ENCODE results near the gene FBXW8.

Gene FBXW8

GRCh38 chr12:117046011-117046369, 135.2 kb downstream of the FBXW8 start:
- H3K4me3 ChIP-seq (ENCODE audit: low read depth in 1 of 2, low read length in 2 of 2): no peak overlapping the region

DNA sequence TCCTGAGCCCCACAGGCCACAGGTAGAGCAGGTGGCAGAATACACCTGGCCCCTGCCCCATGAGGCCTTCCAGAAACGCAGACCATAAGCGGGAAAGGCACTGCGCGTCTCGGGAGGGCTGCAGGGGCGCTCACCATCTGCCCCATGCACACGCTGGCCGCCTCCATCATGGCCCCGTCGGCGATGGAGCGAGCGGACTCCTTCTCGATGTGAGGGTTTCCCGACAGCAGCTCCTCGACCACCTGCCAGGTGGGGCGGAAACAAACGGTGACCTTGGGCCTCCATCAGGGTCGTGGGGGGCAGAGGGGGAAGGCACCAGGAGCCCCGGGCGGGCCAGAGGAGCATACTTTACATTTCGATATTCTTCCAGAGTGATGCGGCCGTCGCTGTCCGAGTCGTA, 135.7 kb downstream of the FBXW8 start:
- no peaks in the 10 kb centered on the region for H3K9me3 ChIP-seq (ENCODE audit: control insufficient read depth in 1 of 2, low read length in 2 of 2)
- H3K4me3 ChIP-seq (ENCODE audit: low read depth in 1 of 2, low read length in 2 of 2): no peak overlapping the region
- H3K4me1 ChIP-seq (ENCODE audit: control insufficient read depth in 1 of 2, insufficient read depth in 2 of 2, low read length in 2 of 2): peaks cover 0 to 12% of the 10 kb centered on the region in 2 donors
- H3K27ac ChIP-seq (ENCODE audit: low read length): no peak overlapping the region
- H3K36me3 ChIP-seq (ENCODE audit: control insufficient read depth in 1 of 2, insufficient read depth in 2 of 2, low read length in 2 of 2): no peaks in the 10 kb centered on the region
- no peaks in the 10 kb centered on the region for H3K27me3 ChIP-seq (ENCODE audit: low read depth, low read length)

More at GRCh38 chr12:117046011-117046369, 135.2 kb downstream of the FBXW8 start:
- peaks cover 0 to 12% of the 10 kb centered on the region in 2 donors for H3K4me1 ChIP-seq (ENCODE audit: control insufficient read depth in 1 of 2, insufficient read depth in 2 of 2, low read length in 2 of 2)
- no peaks in the 10 kb centered on the region for H3K36me3 ChIP-seq (ENCODE audit: control insufficient read depth in 1 of 2, insufficient read depth in 2 of 2, low read length in 2 of 2)
- H3K9me3 ChIP-seq (ENCODE audit: control insufficient read depth in 1 of 2, low read length in 2 of 2): no peaks in the 10 kb centered on the region
- H3K27ac ChIP-seq (ENCODE audit: low read length): no peak overlapping the region
- H3K27me3 ChIP-seq (ENCODE audit: low read depth, low read length): no peaks in the 10 kb centered on the region

DNA sequence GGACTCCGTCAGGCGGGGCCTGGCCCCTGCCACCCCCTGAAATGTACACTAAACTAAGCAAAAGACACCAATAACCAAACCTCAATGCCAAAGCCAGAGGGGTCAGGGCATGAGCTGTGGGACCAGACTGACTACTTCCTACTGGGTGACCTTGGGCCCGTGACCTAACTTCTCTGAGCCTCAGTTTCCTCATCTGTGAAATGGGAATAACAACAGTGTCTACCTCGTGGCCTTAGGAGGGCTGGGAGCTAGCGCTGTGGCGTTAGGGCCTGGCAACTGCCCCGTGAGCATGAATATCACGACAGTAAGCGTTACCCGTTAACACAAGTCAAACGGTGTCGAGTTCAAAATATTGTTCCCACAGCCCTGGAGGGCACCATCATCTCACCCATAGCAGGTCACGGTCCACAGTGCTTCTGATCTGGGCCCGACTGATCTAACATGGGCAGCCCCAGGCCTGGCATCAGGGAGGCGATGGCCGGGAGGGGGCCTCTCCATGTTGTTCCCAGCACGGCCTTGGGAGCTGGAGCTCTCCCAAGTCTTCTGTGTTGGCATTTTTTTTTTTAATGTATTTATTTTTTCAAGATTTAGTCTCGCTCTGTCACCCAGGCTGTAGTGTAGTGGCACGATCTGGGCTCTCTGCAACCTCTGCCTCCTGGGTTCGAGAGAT, 136.2 kb downstream of the FBXW8 start:
- no peak overlapping the region for H3K27ac ChIP-seq (ENCODE audit: low read length)
- H3K4me1 ChIP-seq (ENCODE audit: control insufficient read depth in 1 of 2, insufficient read depth in 2 of 2, low read length in 2 of 2): peaks cover 0 to 12% of the 10 kb centered on the region in 2 donors
- H3K36me3 ChIP-seq (ENCODE audit: control insufficient read depth in 1 of 2, insufficient read depth in 2 of 2, low read length in 2 of 2): no peaks in the 10 kb centered on the region
- H3K4me3 ChIP-seq (ENCODE audit: low read depth in 1 of 2, low read length in 2 of 2): no peak overlapping the region
- no peaks in the 10 kb centered on the region for H3K27me3 ChIP-seq (ENCODE audit: low read depth, low read length)
- no peaks in the 10 kb centered on the region for H3K9me3 ChIP-seq (ENCODE audit: control insufficient read depth in 1 of 2, low read length in 2 of 2)

GRCh38 chr12:117047810-117048584, 137.2 kb downstream of the FBXW8 start:
- H3K27ac ChIP-seq (ENCODE audit: low read length): no peak overlapping the region
- H3K9me3 ChIP-seq (ENCODE audit: control insufficient read depth in 1 of 2, low read length in 2 of 2): no peaks in the 10 kb centered on the region
- peak overlapping the region in 1 of 2 donors; percentile 10 for H3K4me3 ChIP-seq (ENCODE audit: low read depth in 1 of 2, low read length in 2 of 2)
- H3K27me3 ChIP-seq (ENCODE audit: low read depth, low read length): no peaks in the 10 kb centered on the region
- H3K36me3 ChIP-seq (ENCODE audit: control insufficient read depth in 1 of 2, insufficient read depth in 2 of 2, low read length in 2 of 2): no peaks in the 10 kb centered on the region
- peaks cover 0 to 12% of the 10 kb centered on the region in 2 donors for H3K4me1 ChIP-seq (ENCODE audit: control insufficient read depth in 1 of 2, insufficient read depth in 2 of 2, low read length in 2 of 2)

GRCh38 chr12:117048585-117048904, 137.8 kb downstream of the FBXW8 start:
- no peak overlapping the region for H3K4me3 ChIP-seq (ENCODE audit: low read depth in 1 of 2, low read length in 2 of 2)
- no peaks in the 10 kb centered on the region for H3K36me3 ChIP-seq (ENCODE audit: control insufficient read depth in 1 of 2, insufficient read depth in 2 of 2, low read length in 2 of 2)
- H3K27ac ChIP-seq (ENCODE audit: low read length): no peak overlapping the region
- no peaks in the 10 kb centered on the region for H3K27me3 ChIP-seq (ENCODE audit: low read depth, low read length)
- peaks cover 0 to 12% of the 10 kb centered on the region in 2 donors for H3K4me1 ChIP-seq (ENCODE audit: control insufficient read depth in 1 of 2, insufficient read depth in 2 of 2, low read length in 2 of 2)
- no peaks in the 10 kb centered on the region for H3K9me3 ChIP-seq (ENCODE audit: control insufficient read depth in 1 of 2, low read length in 2 of 2)

DNA sequence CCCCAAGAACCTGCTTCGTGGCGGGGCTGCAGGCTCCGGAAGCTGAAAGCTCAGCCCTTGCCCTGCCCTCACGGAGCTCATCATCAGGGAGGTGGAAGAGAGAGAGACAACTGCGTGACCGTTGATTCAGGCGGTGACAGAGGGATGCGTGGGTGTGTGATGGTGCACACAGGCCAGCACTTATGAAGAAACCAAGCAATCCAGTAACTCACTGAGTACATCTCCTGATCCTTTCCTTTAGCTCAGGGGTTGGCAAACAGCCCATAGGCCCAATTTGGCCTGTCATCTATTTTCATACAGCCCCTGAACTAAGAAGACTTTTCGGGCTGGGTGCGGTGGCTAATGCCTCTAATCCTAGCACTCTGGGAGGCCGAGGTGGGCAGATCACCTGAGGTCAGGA, 138.5 kb downstream of the FBXW8 start:
- no peak overlapping the region for H3K27ac ChIP-seq (ENCODE audit: low read length)
- H3K27me3 ChIP-seq (ENCODE audit: low read depth, low read length): no peaks in the 10 kb centered on the region
- H3K36me3 ChIP-seq (ENCODE audit: control insufficient read depth in 1 of 2, insufficient read depth in 2 of 2, low read length in 2 of 2): no peaks in the 10 kb centered on the region
- H3K4me3 ChIP-seq (ENCODE audit: low read depth in 1 of 2, low read length in 2 of 2): no peak overlapping the region
- H3K4me1 ChIP-seq (ENCODE audit: control insufficient read depth in 1 of 2, insufficient read depth in 2 of 2, low read length in 2 of 2): peaks cover 0 to 12% of the 10 kb centered on the region in 2 donors
- H3K9me3 ChIP-seq (ENCODE audit: control insufficient read depth in 1 of 2, low read length in 2 of 2): no peaks in the 10 kb centered on the region

DNA sequence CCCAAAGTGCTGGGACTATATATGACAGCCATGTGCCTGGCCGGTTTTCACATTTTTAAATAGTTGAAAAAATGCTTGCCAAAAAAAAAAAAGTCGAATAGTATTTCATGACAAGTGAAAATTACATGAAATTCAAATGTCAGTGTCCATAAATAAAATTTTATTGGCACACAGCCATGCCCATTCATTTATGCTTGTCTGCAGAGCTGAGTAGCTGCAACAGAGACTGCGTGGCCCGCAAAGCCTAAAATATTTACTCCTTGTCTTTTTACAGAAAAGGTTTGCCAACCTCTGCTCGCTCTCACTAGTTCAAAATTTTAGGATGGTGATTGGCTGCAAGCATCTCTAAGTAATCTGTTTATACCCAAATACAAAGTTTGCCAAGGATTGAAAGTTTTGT, 139.3 kb downstream of the FBXW8 start:
- H3K9me3 ChIP-seq (ENCODE audit: control insufficient read depth in 1 of 2, low read length in 2 of 2): no peaks in the 10 kb centered on the region
- H3K4me1 ChIP-seq (ENCODE audit: control insufficient read depth in 1 of 2, insufficient read depth in 2 of 2, low read length in 2 of 2): peaks cover 0 to 12% of the 10 kb centered on the region in 2 donors
- H3K4me3 ChIP-seq (ENCODE audit: low read depth in 1 of 2, low read length in 2 of 2): no peak overlapping the region
- no peak overlapping the region for H3K27ac ChIP-seq (ENCODE audit: low read length)
- H3K27me3 ChIP-seq (ENCODE audit: low read depth, low read length): no peaks in the 10 kb centered on the region
- no peaks in the 10 kb centered on the region for H3K36me3 ChIP-seq (ENCODE audit: control insufficient read depth in 1 of 2, insufficient read depth in 2 of 2, low read length in 2 of 2)

DNA sequence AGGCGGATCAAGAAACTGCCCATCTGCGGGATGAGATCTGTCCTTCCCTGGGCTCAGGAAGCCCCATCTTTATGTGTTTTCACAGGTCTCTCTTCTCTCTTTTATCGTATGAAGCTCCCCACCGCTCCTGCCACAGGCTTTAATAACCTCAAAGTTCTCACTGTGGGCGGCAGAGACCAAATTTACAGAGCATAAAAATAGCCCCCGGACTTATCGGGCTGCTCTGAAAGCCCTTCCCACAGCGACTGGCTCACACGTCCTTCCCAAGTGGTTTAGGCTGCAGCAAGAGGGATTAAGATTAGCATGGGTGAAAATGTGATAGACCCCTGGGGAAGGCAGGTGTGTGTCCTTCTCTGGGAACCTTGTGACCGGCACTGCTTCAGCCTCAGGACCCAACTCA, 140.6 kb downstream of the FBXW8 start:
- Histone ChIP-seq H3K27ac (ENCODE audit: low read length) (no peak overlapping the region), H3K27me3 (ENCODE audit: low read depth, low read length) (no peaks in the 10 kb centered on the region), H3K4me3 (ENCODE audit: low read depth in 1 of 2, low read length in 2 of 2) (no peak overlapping the region), H3K36me3 (ENCODE audit: control insufficient read depth in 1 of 2, insufficient read depth in 2 of 2, low read length in 2 of 2) (no peaks in the 10 kb centered on the region), H3K9me3 (ENCODE audit: control insufficient read depth in 1 of 2, low read length in 2 of 2) (no peaks in the 10 kb centered on the region), H3K4me1 (ENCODE audit: control insufficient read depth in 1 of 2, insufficient read depth in 2 of 2, low read length in 2 of 2) (peaks cover 0 to 12% of the 10 kb centered on the region in 2 donors)

GRCh38 chr12:117052386-117053049, 141.8 kb downstream of the FBXW8 start:
- no peaks in the 10 kb centered on the region for H3K27me3 ChIP-seq (ENCODE audit: low read depth, low read length)
- H3K9me3 ChIP-seq (ENCODE audit: control insufficient read depth in 1 of 2, low read length in 2 of 2): no peaks in the 10 kb centered on the region
- H3K36me3 ChIP-seq (ENCODE audit: control insufficient read depth in 1 of 2, insufficient read depth in 2 of 2, low read length in 2 of 2): no peaks in the 10 kb centered on the region
- no peak overlapping the region for H3K4me3 ChIP-seq (ENCODE audit: low read depth in 1 of 2, low read length in 2 of 2)
- peaks cover 0 to 12% of the 10 kb centered on the region in 2 donors for H3K4me1 ChIP-seq (ENCODE audit: control insufficient read depth in 1 of 2, insufficient read depth in 2 of 2, low read length in 2 of 2)
- no peak overlapping the region for H3K27ac ChIP-seq (ENCODE audit: low read length)

GRCh38 chr12:117053050-117053400, 142.3 kb downstream of the FBXW8 start:
- Histone ChIP-seq H3K36me3 (ENCODE audit: control insufficient read depth in 1 of 2, insufficient read depth in 2 of 2, low read length in 2 of 2) (no peaks in the 10 kb centered on the region), H3K27ac (ENCODE audit: low read length) (no peak overlapping the region), H3K4me3 (ENCODE audit: low read depth in 1 of 2, low read length in 2 of 2) (no peak overlapping the region), H3K4me1 (ENCODE audit: control insufficient read depth in 1 of 2, insufficient read depth in 2 of 2, low read length in 2 of 2) (peaks cover 0 to 11% of the 10 kb centered on the region in 2 donors), H3K9me3 (ENCODE audit: control insufficient read depth in 1 of 2, low read length in 2 of 2) (no peaks in the 10 kb centered on the region), H3K27me3 (ENCODE audit: low read depth, low read length) (no peaks in the 10 kb centered on the region)

DNA sequence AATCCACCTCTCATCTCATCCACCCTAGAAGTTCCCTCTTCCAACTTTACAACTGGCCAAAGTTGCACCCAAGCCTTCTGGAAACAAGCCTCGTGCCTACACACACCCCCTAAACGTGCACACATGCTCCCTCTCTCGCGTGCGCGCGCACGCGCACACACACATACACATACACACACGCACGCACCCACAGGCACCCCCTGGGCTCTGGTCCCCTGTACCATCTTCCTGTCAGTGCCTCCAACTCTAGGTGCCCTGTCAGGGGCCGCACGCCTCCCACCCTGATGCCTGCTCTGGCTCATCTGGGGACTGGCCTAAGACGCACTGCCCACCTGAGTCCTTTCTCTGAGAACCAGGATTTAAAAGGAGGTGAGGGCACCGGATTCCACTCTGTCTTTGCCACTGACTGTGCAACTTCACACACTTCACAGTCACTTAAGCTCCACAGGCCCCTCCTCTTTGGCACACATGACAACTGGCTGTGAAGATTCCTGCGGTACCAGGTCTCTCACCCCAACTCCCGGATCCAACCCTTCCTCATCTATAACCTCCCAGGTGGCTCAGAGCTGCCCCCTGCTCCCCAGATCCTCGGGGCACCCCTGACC, 142.9 kb downstream of the FBXW8 start:
- Histone ChIP-seq H3K27me3 (ENCODE audit: low read depth, low read length) (no peaks in the 10 kb centered on the region), H3K27ac (ENCODE audit: low read length) (no peak overlapping the region), H3K4me3 (ENCODE audit: low read depth in 1 of 2, low read length in 2 of 2) (no peak overlapping the region), H3K4me1 (ENCODE audit: control insufficient read depth in 1 of 2, insufficient read depth in 2 of 2, low read length in 2 of 2) (peaks cover 0 to 5% of the 10 kb centered on the region in 2 donors), H3K36me3 (ENCODE audit: control insufficient read depth in 1 of 2, insufficient read depth in 2 of 2, low read length in 2 of 2) (no peaks in the 10 kb centered on the region), H3K9me3 (ENCODE audit: control insufficient read depth in 1 of 2, low read length in 2 of 2) (no peaks in the 10 kb centered on the region)
